Activated T-helper 1 cell treated with anti-CD3 and anti-CD28 coated beads, Interleukin-2, amount 50 U/mL, for 16 hours (primary cell): ENCODE measurements around the gene GDI2.
"Not testable (repeated sequence)": the region's sequence is repeated elsewhere in the genome, so short reads cannot be mapped to it uniquely, and the experiment has no call there.

Source experiments
- DNase-seq, 2 donors: peaks; one replicate each; pipeline ENCODE4 v3.0.0-alpha.2; 2020; ENCODE audit warnings: low read depth in 1 of 2, low spot score in 1 of 2

The GDI2 gene

DNA sequence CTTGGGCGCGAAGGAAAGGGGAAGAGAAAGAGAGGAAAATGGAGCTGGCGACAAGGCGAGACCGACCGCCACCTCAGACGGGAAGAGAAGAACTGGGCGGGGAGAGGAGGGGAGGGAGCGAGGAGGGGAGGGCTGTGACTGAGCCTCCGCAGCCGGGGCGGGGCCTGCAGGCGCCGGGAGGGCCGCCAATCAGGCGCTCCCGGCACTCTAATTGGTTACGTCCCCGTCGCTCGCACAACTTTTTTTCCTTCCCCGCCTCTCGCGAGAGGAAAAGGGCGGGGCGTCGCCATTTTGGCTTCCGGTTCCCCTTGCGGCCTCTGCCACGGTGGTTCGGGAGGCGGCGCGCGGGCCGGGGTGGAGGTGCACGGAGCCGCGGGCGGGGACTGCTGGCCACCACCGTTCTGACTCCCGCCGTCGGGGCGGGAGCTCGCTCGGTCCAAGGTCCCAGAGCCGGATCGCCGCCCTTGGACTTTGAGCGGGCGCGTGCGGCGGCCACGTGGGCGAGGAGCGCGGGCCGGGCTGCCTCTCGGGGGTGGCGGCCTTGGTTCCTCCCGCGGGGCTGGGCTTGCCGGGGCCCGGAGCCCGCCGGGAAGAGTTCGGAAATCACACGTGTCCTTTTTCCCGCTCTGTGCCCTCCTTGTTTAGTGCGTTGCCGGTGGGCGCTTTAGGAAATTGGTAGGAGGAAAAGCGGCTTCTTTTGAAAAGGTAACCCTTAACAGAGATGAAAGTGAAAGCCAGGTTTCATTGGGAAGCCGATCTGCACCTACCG lies at the start of gene GDI2:
Gene GDI2, minus strand, starts transcription at position 94 of the 769 bp plus-strand sequence. CDS start 176 bp downstream, outside the sequence.
- peak; percentile 92 to 96 for DNase-seq

DNA sequence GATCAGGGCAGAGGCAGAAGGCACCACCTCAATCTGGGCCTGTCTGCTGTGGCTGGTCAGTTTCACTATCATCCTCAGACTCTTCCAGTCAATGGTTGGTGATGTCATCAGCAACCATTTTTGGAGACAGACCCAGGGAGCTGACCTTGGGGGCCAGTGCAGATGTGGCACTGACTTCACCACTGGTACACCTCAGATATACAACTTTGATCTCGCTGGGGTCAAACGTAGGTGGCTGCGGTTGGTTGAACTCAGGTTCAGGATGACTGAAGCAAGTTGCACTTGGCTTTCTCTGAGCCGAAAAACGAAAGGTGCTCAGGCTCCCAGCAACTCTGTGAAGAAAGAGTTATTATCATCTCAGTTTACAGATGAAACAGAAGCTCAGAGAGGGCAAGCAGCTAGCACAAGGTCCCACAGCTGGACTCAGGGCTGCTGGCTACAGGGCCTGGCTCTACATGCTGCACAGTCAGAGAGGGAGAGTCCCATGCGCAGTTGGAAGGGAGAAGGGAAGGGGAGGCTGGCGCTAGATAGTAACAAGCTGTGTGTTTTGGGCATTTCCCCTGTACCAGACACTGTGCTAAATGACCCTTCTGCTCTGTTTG lies 49.2 kb upstream of the GDI2 start:
- no peak for DNase-seq

DNA sequence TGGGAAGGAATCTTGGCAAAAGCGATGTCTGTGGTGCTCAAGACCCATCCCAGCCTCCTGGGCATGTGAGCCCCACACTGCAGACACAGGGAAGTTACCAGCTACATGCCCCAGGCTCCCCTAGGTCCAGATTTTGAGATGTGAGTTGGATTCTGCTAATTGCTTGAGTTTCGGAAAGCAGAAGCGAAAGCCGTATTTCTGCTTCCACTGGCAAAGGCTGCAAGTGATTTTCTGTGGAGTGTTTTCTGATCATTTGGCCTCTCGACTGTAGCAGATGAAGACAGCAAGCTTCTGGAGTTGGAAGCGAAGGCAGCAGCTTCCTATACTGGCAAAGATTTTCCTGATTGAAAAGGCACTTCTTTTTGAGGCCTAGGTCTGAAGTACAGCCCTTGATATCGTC lies 46.8 kb upstream of the GDI2 start:
- no peak for DNase-seq

DNA sequence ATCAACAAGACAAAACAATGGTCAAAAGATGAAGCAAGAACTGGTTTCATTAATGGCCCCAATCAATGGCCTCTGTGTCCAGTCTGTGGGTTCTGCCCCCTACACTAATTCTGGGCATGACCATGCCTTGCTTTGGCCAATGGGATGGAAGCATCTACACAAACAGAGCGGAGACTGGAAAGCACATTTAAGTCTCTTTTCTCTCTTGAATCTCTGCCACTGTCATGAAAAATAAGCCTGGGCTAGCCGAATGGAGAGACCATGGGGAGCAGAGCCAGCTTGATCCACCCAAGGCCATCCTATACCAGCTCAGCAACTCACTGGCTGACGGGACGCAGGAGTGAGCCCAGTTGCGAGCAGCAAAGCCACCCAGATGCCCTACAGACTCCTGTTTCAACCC lies 45.6 kb upstream of the GDI2 start:
- DNase-seq, result no peak

DNA sequence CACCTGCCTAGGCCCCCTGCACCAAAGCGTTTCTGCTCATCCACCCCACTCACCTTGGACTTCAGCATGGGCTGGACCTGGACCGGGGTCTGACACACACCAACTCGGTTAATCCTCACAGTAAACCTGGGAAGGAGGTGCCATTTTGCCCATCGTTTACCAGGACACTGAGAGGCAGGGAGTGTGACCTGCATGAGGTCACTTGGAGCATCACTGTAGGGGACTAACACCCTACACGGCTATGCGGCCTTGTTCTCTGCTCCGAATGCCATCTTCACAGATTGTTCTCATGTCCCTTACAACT lies 43.4 kb upstream of the GDI2 start:
- DNase-seq, result no peak

DNA sequence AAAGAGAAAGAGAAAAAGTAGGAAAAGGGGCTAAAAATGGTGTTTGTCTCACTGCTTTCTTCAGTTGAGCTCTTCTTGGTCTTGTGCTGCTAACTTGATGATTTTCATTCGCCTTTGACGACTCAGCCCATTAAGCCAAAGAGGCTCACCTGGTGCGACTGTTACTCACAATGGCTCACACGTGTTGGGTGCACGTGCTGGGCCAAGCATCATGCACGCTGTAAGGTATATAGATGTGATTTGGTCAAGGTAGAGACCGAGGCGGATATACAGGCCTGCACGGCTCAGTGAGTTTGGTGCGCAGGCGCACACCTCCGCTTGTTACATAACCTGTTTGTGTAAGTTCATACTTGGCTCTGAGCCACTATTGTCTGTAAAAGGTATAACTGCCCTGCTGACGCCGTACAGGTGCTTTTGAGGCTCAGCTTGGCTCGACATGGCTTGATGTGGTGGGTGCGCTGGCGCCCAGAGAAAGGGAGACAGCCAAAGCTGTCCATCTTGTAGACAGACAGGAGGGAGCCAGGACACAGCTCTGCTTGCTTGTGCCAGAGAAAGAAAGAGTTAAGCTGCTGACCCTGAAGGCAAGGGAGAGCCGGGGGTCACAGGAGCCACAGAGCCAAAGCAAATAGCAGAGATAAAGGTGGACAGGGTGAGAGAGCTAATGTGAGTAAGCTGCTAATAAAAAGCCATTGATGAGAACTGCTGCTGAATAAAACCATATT lies 42.9 kb upstream of the GDI2 start:
- DNase-seq, result no peak

DNA sequence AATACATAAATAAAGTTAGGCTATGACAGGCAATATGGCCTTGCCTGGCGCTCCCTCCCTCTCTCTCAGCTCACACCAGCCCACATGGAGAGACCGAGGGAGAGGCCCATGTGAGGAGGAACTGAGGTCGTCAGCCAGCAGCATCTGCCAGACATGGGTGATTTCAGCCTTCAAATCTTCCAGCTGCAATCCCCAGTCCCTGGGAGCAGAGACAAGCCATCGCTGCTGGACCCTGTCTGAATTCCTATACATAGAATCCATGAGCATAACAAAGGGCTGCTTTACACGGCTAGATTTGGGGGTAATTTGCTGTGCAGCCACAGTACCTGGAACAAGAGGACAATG lies 40.9 kb upstream of the GDI2 start:
- DNase-seq, result no peak

DNA sequence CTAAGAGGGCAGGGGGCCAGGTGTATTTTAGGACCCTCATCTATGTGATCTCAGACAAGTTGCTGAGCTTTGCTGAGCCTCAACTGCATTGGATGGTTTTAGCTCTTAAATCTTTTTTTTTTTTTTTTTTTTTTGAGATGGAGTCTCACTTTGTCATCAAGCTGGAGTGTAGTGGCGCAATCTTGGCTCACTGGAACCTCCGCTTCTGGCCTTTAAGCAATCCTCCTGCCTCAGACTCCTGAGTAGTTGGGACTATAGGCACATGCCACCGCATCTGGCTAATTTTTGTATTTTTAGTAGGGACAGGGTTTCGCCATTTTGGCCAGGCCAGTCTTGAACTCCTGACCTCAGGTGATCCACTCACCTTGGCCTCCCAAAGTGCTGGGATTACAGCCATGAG lies 33.4 kb upstream of the GDI2 start:
- DNase-seq, result not testable (repeated sequence)

DNA sequence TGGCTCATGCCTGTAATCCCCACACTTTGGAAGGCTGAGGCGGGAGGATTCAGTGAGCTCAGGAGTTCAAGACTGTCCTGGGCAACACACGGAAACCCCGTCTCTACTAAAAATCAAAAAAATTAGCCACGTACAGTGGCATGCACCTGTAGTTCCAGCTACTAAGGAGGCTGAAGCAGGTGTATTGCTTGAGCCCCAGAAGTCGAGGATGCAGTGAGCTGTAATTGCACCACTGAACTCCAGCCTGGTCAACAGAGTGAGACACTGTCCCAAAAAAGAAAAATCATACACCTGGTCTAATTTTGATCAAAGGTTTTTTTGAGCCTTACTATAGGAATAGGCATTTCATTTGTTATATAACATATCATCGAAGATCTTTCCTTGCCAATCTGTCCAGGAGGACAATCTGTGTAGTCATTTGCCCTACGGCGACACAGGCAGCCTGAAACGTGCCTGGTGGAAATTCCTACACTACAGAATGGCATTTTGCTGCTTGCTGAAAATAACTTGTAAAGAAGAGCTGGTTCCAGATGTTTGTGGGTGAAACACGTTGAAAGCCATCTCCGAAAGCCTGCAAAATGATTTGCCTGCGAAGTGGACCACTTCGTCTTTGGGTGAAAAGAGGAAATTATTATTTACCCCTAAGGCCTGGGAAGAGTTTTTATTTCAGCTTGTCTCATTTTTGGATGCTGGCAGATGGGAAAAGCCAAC lies 31.3 kb upstream of the GDI2 start:
- no peak for DNase-seq

DNA sequence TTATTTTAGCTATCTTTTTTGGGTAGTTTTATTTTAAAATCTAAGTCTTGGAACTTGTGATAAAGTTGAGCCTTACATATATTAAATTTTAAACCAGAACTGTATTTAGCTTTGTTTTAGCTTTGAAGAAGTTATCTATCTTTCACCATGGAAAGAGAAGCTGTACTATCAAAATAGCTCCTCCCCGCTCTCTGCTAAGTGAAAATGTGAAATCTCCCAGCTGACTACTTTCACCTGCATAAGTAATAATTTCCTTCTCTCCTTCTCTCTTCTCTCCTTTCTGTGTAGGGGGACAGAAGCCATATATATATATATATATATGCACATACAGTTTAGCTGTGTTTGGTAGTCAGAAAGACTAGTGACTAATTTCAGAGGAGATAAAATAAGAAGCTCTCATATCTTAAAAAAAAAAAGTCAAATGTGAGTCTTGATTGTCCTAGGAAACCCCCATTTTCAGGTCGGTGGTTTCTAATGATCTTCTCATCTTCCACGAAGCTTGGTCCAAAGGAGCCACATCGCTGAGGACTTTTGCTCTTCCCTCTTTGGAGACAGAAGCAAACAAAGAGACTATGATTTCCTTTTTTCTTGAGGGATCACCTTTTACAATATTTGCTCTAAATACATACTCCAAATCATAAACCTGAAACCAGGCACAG lies 30.6 kb upstream of the GDI2 start:
- DNase-seq, result no peak

DNA sequence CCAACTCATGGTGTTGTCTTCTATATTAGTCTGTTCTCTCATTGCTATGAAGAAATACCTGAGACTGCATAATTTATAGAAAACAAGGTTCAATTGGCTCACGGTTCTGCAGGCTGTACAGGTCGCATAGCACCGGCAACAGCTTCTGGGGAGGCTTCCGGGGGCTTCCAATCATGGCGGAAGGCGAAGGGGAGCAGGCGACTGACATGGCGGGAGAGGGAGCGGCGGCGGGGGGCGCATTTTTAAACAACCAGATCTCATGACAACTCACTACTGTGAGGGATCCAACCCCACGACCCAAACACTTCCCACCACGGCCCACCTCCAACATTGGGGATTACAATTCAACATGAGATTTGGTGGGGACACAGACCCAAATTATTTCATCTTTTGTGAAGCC lies 28.7 kb upstream of the GDI2 start:
- no peak for DNase-seq

DNA sequence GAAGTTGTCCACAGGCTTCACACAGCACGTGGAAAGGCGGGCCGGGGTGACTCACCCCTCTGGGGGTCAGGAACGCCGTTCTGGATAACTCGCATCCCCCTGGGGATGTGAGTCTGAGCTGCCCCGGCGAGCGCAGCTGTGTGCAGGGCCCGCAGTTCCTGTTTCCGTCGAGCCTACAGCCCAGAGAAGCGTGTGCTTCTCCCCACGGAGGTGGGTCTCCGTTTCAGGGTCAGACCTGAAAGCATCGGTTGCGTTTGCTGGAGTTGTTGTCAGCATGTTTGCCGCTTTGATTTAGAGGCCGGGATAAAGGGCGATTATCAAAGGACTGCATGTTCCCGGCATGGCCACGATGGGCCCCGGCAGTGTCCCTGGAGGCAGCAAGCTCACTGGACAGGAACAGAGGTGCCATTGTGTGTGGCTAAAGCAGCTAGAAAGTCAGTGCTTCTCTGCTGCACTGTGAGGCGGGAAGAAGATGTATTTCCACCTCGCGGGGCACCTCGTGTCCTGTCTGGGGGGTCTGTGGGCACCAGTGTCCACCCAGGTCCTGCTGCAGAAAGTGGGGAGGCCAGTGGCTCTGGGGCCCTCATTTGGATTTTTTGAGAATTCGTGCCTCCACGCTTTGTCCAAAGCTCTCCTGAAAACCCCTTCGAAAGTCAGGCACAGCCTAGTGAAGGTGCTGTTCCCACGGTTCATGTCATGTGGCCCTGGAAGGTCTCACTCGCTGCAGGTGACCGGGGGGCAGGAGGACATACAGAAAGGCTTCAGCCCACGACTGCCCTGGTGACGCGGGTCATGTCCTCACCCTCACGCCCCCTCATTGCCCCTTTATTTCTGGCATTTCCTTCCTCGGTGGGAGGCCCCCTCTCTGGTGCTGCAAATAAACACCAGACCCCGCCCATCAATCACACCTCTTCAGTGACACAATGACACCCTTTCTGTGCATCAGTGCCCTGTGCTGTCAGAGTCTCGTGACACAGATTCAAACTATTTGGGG lies 27.4 kb upstream of the GDI2 start:
- no peak for DNase-seq

DNA sequence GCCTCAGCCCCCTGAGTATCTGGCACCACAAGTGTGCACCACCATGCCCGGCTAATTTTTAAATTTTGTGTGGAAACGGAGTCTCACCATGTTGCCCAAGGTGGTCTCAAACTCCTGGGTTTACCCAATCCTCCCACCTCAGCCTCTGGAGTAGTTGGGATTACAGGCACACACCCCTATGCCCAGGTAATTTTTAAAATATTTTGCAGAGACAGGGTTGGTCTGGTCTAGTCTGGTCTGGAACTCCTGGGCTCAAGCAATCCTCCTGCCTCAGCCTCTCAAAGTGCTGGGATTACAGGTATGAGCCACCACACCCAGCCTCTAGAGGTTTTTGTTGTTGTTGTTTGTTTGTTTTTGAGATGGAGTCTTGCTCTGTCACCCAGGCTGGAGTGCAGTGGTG lies 22.9 kb upstream of the GDI2 start:
- DNase-seq, result not testable (repeated sequence)

DNA sequence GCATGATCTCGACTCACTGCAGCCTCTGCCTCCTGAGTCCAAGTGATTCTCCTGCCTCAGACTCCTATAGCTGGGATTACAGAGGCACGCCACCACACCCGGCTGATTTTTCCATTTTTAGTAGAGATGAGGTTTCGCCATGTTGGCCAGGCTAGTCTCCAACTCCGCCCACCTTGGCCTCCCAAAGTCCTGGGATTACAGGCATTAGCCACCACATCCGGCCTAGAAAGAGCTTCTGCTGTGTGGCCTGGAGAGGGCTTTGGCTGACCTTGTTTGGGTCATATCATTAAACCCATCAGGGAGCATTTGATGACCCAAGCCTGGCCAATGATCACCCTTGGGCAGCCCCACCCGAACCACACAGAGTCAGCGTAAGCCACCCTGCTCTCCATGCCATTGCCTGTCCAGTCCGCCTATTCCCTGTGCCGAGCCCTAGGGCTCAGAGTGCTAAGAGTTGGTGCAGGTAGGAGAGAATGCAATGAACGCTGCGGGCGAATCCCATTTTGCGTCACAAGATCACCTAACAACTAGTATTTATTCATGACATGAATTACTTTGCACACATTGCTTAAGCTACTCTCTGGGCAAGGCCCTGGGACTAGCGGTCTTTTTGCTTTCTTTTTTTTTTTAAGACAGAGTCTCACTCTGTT lies 22.3 kb upstream of the GDI2 start:
- no peak for DNase-seq

DNA sequence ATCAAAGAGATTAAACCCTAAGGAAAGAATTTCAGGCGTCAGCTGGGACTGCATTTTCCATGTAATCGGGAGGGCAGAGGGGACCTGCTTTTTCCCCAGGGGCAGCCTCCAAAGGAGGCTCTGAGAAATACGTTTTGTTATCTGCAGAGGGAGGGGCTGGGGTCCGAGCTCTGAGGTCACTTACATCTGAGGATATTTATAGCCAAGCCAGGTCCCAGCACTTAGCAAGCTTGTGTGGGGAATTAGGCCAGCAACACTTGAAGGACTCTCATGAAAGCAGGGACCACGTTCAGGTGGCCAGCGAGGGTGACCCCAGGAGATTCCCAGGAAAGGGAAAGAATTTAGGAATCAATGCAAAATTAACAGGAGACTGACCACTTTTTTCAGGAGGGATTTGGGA lies 20.6 kb upstream of the GDI2 start:
- DNase-seq, result no peak

DNA sequence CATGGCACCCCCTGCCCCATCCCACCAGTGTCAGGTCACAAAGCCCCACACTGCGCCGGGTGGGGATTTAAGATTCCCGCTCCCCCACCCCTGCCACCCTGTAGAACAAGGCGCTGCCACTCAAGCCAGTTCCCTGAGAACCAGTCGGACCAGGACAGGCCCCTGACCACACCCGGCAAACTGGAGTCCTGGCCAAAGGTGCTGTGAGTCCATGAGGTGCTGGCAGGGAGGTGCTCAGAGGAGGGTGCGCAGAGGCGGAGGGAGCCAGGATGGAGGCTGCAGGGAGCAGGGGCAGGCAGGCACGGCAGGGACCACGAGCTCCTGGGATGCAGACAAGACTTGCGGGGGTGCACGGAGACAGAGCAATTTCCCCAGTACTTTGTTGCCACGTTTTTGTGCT lies 19.7 kb upstream of the GDI2 start:
- DNase-seq, result no peak

DNA sequence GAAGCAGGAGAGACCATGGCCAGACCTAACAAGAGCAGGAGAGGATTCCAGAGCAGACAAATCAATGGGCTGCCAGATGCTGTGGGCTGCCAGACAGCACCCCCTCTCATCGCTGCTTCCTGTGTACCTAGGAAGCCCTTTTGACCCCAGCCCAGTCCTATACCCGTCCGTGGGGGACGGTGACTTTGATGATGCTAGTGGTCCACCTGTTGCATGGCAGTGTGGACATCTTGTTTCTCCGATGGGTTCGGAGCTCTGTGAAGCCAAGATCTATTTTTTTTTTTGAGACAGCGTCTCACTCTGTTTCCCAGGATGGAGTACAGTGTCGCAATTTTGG lies 18.2 kb upstream of the GDI2 start:
- DNase-seq, result no peak

DNA sequence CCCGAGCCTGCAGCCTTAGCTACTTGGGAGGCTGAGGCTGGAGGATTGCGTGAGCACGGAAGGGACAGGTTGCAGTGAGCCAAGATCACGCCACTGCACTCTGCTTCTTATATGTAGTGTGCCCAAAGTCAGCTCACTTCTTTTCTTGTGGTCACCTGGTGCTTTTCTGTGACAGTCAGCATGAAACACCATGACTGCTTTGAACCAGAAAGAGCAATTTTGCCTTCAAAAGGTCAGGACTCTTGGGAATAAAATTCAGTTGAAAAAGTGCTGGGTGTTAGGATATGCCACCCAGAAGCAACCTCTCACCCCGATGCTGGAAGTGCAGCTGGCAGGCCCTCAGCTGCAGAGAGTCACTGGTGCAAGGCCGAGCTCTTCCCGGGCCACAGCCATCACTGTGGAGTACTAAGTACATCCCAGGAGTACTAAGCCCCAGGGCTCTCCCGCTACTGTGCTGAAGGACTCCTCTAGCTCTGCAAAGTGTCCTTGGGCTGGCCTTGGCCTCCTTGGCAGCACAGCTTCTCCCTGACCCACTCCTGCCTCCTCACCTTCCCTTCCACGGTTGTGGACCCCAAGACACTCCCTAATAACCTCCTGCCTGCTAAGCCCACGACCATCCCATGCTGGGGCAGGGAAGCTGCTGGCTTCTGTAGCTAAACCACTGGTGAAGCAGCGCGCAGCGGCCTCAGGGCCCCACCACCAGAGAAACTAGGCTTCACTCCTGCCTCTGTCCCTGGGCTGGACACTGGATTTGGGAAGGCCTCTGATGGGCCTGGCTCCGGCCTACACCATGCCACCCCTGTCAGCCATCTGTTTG lies 17.6 kb upstream of the GDI2 start:
- DNase-seq, result no peak

DNA sequence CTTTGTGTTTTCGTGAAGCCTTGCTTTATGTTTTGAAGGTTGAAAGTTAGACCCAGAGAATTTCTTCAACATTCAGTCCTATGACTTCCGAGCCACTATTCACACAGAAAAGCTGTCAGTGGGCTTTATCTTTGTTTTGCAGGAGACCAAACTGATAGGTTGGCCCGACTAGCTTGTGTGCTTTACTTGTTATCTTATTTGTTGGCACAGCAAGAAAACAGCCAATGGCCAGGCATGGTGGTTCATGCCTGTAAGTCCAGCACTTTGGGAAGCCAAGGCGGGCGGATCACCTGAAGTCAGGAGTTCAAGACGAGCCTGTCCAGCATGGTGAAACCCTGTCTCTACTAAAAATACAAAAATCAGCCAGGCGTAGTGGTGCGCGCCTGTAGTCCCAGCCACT lies 16.0 kb upstream of the GDI2 start:
- DNase-seq, result no peak
